Skeletal muscle tissue (tissue), 2 donors: ENCODE data around the gene WNT1. TPM values are rescaled to one million over a fixed set of nuclear protein-coding genes. Genes with fewer than 3 reads are reported as not detected.

ENCODE experiments used
- small RNA-seq: library from RNA; depleted of rRNA; stranded (forward); fragments of <200 nt; gene quantifications from one replicate; pipeline ENCODE3, GENCODE V24; 2014
- total RNA-seq: library from RNA; depleted of rRNA; stranded (reverse); fragments of >200 nt; gene quantifications from one replicate; pipeline ENCODE4 v1.2.3, GENCODE V29; 2014

The WNT1 gene
- total RNA-seq, 1 donor from 2014 or later, result not detected

Small RNA genes within 50 kb of the gene (small RNA-seq; reads per million reads assigned to genes)
- not detected for gene RNU6-940P

Other genes with a start within 250 kb of the WNT1 start
- 37.6 TPM for gene ADCY6, start 189.2 kb upstream of the WNT1 start, total RNA-seq
- gene CACNB3, start 159.8 kb upstream of the WNT1 start, total RNA-seq, result 4.2 TPM
- gene DDX23, start 126.2 kb upstream of the WNT1 start, total RNA-seq, result 56.9 TPM
- under 0.01 TPM for gene RND1, start 112.5 kb upstream of the WNT1 start, total RNA-seq
- 5.7 TPM for gene FKBP11, start 52.8 kb upstream of the WNT1 start, total RNA-seq
- 19.8 TPM for gene ARF3, start 20.8 kb upstream of the WNT1 start, total RNA-seq
- 0.52 TPM for gene WNT10B, start 6.6 kb upstream of the WNT1 start, total RNA-seq
- 18.8 TPM for gene DDN, start 21.1 kb downstream of the WNT1 start, total RNA-seq
- gene PRKAG1, start 40.5 kb downstream of the WNT1 start, total RNA-seq, result 41.8 TPM
- 26.1 TPM for gene KMT2D, start 82.5 kb downstream of the WNT1 start, total RNA-seq
- 0.52 TPM for gene RHEBL1, start 91.7 kb downstream of the WNT1 start, total RNA-seq
- gene DHH, start 116.5 kb downstream of the WNT1 start, total RNA-seq, result 1.6 TPM
- gene LMBR1L, start 132.5 kb downstream of the WNT1 start, total RNA-seq, result 21.4 TPM
- 674 TPM for gene TUBA1B, start 153.1 kb downstream of the WNT1 start, total RNA-seq
- gene TUBA1A, start 210.8 kb downstream of the WNT1 start, total RNA-seq, result 942 TPM